Activated CD4-positive, alpha-beta T cell treated with anti-CD3 and anti-CD28 coated beads, Interleukin-2, amount 50 U/mL, for 16 hours (primary cell): ENCODE data around the gene GSN.

Source experiments
- DNase-seq: peaks from one replicate; pipeline ENCODE4 v3.0.0-alpha.2; 2020

The GSN gene

DNA sequence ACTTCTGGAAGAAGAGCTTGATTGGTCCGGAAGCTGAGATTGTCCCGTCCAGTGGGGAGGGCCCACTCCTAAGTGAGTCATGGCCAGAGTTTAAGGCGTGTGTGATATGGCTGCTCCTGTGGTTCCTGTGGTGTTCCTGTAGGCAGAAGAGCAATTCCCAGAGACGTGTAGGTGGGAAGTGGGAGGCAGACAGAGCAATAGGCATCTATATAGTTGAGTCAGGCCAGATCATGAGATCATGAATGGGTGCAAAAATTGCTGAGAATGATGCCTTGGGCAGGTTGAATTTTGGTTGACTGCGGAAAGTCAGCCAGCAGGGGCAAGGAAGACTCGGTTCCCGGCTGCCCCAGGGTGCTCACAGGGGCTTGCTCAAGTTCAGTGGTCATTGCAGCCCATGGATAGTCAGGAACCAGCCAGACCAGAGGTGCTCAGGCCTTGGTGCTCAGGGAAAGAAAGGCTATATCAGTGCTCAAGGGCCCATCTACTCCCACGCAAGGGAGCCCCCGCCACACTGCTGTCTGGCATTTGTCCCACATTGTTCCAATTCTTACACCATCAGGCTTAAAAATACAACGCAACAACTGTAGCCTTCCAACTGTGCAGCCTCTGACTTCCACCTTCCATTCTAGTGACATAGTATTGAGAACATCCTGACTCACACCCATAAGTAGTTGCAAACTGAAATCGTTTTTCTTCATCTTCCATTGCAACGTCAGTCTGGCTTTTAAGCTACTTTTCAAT is 21.0 kb upstream of the GSN start:
- DNase-seq: no peak

DNA sequence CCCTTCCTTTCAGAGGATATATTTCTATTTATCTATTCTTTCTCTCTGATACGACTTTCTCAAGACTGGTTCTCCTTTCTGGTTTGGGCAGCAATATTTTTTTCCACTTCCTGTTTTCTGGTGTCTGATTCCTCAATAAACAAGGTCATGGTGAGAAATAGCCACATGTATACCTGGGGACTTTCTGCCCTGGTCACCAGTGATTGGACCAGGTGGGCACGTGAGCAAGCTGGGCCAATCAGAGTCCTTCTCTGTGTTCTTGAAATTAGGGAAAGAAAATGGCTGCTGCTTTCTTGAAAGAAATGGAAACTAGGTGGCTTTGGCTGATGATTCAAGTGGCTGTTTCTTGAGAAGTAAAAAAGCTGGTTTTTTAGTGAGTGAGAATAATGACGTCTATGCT is 18.4 kb upstream of the GSN start:
- no peak for DNase-seq

DNA sequence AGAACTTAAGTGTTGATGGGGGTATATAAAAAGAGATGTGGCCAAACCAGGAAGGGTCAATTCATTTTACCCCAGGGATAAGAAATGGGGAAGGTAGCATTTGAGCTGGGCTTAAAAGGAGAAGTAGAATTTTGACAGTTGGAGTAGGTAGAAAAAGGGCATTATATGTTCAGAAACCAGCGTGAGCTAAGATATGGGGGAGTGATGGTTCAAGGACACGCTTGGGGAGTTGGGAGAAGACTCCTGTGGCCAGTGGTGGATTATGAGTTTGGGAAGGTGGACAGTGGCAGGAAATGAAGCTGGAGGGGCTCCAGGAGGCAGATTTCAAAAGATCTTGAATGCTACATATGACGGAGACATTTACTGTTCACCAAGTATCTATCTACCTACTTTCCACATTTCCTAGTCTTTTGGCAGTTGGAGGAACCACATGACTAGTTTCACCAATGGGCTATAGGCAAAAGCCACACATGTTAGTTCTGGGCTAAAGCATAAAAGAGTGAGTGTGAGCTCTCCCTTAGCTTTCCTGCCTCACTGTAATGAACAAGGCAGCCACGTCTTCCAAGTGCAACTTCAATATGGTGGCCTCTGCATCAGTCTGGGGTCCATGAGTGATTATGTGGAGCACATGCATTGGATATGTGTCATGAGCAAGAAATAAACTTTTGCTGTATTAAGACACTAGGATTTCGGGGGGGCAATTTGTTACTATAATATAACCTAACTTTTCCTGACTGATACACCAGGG is 15.7 kb upstream of the GSN start:
- DNase-seq: no peak

DNA sequence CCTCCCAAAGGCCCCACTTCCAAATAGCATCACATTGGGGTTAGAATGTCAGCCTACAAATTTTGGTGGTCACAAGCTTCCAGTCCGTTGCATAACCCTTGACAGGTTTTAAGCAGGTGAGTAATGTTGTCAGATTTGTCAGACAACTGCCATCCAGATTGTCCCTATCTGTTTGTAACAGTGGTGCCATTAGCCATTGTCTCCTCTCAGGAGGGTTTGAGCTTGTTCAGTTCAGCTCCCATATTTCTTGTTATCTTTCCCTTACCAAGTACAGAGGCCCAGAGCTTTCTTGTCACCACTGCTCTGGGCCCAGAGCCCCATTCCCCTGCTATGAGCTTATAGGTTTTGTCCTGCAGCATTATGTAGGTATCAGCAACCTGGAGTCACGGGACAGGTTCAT is 14.8 kb upstream of the GSN start:
- no peak for DNase-seq

DNA sequence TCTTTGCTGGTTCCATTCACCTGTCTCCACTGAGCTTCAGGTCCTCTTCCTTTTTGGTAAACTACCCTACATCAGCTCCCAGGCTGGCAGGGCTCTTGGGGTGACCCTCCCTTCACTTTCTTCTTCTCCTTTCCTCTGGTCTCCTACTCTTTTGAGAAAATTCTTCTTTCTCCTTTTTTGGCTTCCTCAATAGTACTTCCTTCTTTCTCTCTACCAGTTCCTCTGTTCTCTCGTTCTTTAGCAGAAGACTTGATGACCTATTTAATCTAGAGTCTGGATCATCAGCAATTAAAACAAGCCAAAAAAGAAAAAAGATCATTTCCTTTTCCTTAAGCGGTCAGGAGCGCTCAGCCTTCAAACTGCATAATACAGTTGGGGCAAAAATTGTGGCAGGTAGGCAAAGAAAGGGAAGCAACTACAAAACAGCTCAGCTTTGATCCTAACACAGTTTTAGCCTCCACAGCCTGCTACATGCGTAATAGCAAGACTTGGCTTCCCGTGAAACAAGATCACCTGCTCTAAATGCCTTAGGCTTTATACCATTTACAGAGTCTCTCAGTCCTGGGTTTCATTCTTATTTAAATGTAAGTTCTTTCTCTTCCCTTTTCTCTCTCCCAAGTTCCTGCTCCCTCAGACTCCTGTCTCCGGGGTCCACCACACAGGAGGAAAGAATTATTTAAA is 14.0 kb upstream of the GSN start:
- no peak for DNase-seq

DNA sequence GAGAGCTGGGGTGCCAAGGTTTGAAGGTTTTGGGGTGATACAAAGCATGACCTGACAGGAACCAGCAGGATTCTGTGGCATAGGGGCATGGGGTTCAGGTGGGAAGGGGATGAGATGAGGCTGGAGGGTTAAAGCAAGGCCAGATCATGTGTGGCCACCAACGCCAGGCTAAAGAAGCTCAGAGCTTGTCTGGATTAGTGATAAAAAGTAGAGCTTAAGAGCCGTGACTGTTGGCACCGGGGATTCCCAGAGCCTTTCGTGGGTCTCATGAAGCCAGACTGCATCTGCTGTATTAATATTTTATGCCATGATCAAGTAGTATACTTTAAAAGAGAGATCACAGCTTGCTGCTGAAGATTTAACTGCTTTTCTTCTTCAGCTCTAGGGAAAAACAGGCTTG is 8.5 kb upstream of the GSN start:
- DNase-seq: no peak

DNA sequence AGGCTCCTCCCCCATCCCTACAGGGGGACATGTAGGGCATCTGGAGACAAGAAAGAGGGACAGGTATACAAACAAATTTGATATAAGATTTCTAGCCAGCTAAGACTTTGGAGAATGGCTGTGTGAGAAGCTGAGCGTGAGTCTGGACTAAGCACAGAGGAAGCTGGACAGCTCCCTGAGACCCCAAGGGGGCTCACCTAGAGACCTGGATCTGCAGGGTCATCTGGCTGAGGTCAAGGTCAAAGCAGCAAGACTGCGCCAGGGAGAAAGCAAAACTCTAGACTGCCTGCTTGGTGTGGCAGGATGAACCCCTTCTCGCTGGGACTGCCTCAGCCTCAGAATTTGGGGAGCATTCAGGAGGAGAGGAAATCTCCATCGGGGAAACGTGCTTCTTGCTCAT is 8.0 kb upstream of the GSN start:
- no peak for DNase-seq

DNA sequence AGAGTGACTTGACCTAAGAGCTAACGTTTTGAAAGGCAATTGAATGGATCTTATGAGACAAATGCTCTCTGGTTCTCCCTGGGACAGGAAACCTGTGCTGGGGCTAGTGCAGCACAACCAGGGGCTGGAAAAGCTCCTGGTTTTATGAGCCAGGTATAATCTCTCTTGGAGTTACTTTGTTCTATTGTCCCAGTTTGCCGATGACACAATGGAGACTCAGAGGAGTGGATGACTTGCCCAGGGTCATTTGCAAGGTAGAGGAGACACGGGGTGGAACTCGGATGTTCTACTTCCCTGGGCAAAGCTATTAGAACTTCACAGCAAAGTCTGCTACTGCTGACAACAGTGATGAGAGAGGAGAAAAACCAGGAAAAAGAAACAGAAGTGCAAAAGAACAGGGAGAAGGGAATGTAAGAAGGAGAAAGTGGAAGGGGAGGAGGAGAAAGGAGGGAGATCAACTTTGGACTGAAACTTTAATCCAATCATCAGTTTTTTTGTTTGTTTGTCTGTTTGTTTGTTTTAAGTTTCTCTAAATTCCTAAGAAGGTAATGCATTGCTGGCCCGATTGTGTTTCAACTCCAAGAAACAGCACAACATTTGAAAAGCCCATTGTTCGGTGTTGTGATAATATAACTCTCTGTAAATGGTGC is 7.4 kb upstream of the GSN start:
- DNase-seq: no peak

DNA sequence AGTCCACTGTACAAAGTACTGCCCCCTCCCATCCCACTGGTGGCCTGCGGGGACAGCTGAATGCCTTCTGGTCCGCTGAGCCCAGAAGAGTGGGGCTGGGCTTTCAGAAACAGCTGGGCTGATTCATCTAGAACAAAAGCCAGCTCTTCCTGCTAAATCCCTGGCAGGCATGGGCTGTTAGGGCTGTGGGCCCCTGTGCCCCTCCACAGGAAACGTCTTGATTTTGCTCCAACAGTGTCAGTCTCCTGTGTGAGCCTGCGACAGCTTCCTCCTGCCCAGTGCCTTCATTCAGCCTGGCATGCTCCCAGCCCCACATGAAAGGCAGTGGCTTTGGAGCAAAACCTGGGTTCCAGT is 6.9 kb upstream of the GSN start:
- no peak for DNase-seq

DNA sequence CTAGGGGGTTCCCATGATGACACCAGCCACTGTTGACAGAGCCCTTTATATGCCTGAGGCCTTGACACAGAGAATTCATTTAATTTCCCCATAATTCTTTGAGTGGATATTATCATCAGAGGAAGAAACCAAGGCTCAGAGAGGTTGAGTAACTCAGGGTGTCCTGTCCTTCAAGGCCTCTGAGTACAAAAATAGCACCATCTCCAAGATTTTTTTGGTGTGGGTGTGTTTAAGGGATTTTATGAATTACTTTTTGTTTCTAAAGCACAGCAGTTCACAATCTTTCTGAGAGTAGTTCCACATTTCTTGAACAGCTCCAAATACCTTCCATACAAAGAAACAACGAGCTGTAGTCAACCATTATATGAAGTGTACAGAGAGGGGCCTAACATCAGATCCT is 6.2 kb upstream of the GSN start:
- DNase-seq: no peak

DNA sequence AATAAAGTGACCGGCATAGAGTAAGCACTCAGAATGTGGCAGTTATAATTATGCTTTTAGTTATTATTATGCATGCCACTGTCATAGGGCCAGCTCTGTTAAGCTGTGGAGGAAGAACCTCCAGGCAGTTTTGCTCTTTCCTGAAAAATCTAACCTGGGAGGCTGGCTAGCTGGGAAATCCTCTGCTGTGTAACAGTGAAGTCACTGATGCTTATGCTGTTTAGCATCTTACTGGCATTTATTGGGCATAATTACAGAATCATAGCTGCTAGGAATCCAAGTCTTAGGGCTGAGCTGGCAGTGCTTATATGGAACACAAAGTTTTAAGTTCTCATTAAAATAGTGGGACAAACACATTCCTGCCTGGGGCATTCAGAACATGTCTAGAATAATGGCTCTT is 5.5 kb upstream of the GSN start:
- no peak for DNase-seq

DNA sequence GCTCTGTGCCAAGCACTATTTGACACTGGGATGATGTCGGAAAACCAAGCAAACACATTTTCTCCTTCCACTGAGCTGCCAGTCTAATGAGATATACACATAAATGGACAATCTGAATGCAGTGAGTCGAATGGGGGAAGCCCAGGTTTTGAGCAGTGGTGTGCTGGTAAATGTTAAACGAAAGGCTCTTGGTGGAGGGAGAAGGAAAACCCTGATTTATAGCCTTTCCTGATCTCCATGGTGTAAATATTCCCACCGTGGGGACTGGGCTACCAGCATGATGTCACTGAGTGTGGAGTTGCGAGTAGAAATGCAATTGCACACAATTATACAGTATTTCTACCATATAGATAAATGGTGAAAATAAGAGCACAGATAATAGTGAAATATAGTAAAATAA is 5.0 kb upstream of the GSN start:
- DNase-seq: no peak

DNA sequence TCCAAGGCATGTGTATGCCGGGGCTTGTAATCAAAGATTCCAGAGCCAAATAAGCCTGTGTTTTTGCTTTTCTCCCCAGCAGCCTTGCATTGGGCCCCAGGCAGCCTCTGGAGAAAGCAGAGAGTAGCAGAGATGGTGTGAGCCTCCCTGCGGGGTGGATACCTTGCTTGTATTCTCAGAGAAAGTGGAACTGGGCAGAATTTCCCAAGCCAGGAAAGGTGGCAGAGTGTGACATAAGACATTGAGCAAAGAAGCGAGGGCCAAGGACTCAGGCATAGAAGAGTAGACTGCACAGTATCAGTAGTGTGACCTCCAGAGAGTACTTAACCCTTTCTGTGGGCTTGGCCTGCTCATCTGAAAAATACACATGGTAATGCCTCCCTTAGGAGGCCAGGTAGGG is 1.6 kb upstream of the GSN start:
- no peak for DNase-seq

DNA sequence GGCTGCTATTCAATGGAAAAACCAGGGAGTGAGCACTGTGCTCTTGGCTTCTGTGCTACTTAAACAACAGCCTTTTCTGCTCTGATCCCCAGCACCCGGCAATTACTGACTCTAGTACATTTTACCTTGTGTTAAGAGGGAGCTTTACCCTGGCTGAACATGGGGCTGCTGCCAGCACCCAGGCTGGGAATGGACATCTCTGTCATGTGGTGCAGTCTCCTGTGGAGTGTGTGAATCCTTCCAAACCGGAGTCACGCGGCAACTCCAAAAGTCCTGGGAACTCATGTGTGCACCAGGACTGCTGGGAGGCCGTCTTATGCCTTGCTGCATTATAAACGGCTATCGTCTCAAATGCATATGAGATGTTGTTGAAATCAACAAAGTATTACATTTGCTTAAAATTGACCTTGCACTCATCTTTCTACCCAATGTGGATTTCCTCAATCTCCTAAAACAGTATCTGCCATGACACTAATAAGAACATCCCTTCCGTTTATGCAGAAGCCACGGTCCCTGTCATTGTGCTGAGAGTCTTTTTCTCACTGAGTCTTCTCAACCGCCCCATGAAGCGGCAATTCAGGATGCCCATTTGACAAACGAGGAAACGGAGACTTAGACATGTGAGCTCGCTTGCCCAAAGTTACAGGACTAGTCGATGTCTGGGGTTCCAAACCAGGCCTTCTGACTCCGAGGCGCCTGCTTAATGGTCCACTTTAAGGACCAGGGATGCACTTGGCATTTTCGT is 884 bp upstream of the GSN start:
- no peak for DNase-seq

DNA sequence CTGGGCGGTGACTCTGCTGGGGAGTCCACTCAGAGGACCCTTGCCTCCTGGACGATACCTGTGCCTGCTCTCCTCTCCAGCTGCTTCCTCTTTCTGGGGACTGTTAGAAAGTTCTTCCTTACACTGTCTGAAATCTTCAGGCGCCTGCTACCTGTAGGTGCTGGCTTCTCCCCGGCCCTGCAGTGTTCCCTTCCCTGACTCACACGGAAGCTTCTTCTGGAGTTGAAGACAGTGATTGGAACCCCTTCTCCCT is 562 bp downstream of the GSN start:
- DNase-seq: no peak

DNA sequence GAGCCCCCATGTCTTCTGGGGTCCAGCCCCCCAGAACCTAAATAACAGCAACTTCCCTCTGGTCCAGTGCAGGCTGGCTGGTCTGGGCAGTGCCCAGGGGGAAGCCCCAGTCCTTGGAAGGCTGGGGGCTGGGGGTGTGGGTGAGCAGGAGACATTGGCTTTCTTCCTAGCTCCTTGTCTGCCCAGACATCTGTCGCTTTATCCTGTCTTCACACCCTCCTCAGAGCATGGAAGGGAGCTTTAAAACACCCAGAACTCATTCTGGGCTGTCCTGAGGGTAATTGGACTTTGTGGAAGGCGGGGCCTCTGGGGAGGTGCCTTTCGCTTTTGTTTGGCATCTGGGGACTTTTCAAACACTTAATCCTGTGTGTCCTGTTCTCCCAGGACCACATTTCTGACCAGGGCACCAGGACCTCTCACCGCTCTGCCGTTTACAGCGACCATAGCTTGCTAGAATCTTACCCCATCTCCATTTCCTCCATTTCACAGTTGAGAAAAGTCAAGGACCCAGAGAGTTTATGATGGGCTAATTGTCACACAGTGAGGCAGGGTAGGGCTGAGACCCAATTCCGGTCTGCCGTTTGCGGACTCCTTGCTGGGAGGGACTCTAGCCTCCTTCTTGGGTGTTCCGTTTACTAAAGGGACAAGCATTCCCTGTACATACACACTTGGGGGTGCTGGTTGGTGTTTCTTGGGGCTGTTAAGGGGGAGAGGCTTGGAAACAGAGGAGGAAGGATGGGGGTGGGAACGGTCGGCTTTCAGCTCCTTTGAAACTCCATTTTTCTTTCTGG is 1.1 kb downstream of the GSN start:
- DNase-seq: no peak

DNA sequence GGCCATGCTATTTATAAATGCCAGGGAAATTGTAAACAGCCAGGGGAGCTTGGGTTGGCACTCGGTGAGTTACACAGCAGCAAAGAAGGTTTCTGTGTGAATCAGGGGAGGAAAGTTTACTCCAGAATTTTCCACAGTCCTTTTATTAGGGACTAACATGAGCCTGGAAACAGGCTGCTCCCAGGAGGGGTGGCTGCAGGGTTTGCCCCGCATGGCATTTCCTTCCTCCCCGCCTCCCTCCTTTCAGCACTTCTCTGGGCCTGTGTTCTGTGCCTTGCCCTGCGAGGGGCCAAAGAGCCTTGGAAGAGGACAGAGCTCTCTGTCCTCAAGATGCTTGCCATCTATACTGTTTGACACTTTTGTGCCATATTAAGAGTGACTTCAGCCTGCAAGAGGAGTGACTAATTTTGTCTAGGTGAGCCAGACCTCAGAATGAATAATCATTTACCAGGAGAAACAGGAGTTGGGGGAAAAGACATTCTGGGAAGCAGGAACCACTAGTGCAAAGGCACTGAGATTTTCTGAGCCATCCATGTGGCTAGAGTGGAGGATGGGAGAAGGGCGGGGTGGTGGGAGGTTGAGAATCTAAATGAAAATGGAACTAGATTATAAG is 1.8 kb downstream of the GSN start:
- DNase-seq: no peak

DNA sequence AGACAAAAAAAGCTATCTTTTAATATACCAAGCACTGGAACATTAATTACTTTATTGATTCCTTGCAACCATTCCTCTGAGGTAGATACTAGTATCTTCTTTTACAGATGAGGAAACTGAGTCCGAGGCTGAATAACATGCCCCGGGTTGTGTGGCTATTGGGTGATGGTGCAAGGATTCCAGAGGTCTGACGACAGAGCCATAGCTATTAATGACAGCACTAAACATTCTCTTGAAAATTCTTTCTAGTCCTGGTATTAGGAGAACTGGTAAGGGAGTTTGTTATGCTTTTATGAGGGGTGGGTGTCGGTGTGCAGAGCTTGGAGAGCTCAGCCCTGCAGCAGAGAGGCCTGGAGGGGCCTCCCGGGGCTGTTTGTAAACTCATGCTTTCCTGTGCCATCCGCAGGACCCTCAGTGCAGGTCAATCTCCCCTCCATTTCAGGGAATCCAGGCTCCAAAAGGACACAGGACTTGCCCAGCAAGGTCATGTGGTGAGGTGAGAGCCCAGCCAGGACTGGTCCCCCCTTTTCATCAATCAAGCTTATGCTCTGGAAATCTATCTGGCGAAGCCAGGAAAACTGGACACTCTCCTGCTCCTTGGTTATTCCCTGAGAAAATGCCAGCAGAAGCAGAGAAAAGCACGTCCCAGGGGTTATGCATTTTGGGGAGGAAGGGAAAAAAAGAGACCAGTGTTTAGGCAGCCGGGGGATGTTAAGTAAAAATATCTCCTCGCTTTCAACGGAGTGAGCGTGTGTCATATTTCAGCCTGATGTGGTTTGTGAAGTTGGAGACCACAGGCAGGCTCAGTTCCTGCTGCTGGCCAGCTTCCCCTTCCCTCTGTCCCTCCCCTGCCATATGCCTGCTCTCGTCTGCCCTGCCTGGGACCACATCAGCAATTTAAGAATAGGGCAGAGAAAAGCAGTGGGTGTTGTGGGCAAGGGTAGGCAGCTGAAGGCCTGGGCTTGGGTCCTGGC is 3.7 kb downstream of the GSN start:
- DNase-seq: no peak

DNA sequence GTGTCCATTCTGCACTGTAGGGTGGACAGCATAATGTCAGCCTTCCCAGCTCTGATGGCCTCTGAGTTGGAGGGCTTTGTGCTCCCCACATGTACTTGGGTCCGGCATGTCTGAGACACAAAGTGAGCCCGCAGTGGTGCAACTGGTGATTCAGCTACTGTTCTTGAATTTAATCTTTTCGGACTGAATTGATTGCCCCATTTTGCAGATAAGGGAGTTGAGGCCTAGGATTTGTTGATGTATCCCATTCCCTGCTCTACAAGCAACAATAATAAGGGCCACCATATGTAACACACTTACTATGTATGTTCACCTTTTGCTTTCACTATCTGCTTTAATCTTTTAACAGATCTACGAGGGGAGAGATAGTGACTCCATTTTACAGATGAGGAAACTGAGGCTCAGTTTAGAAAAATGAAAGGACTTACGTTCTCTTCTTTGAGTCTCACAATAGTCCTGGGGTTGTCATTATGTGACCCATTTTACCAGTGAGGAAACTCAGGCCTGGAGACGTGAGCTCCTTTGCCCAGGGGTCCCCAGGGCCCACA is 4.5 kb downstream of the GSN start:
- no peak for DNase-seq

DNA sequence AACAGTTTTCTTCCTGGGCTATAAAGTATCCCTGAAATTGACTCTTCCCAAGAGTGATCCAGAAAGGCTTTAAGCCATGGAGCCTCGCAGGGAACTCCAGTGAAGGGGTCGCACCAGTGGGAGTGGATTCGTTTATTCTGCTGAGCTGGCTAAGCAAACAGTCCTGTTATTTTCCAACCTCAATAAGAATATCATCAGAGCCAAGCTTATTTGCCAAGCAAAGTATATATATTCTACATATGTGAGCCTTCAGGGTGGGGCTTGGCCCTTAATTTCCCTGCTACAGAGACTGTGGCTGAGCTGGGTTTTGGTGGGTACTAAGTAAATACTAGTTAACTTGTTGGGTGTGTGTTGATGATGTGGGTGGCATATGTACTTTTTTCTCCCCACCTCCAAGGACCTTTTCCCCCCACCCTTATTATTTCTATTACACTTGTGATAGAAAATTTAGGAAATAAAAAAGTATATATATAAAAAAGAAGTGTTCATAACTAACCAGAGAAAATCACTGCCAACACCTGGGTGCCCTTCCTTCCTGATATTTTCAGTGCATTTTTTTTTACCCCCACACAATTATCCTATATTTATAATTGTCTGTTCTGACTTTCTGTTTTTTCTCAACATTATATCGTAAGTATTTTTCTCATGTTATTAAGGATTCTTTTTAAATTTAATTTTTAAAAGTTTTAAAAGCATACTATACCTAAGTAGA is 5.3 kb downstream of the GSN start:
- no peak for DNase-seq
